DND-41 (cell line): ENCODE results near the gene TUFT1.

Experiments
- EZH2 ChIP-seq: IDR thresholded peaks from 3 replicates; pipeline ENCODE4 v1.6.1; 2012; ENCODE audit warnings: borderline replicate concordance, low read depth, mild to moderate bottlenecking, moderate library complexity, low read length, inconsistent platforms; ENCODE audit not compliant: severe bottlenecking
- TF ChIP-seq, protein P1 (sequence below): IDR thresholded peaks from 2 replicates; pipeline ENCODE4 v1.5.1; 2012; ENCODE audit warnings: borderline replicate concordance, low read length, moderate library complexity, mild to moderate bottlenecking; ENCODE audit not compliant: poor library complexity, severe bottlenecking; ENCODE audit errors: extremely low read depth

DNA sequence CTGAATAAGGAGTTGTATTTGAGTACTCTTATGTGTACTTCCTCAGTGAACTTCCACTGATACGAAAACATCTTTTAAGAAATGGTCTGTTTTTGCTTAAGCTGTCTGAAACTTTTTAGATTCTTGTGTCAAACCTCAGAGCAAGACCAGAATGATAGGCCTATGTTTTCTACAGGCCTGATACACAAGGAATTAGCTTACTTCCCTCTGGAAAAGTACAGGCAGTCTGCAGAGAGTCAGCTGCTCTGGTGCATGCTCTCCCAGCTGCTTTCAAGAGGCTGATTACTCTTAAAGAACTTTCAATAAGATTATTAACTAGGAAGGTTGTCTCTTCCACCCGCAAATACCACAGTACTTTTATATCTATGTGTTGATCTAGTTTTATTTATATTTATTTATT lies 81.2 kb downstream of the TUFT1 start:
- TF ChIP-seq, protein P1, sequence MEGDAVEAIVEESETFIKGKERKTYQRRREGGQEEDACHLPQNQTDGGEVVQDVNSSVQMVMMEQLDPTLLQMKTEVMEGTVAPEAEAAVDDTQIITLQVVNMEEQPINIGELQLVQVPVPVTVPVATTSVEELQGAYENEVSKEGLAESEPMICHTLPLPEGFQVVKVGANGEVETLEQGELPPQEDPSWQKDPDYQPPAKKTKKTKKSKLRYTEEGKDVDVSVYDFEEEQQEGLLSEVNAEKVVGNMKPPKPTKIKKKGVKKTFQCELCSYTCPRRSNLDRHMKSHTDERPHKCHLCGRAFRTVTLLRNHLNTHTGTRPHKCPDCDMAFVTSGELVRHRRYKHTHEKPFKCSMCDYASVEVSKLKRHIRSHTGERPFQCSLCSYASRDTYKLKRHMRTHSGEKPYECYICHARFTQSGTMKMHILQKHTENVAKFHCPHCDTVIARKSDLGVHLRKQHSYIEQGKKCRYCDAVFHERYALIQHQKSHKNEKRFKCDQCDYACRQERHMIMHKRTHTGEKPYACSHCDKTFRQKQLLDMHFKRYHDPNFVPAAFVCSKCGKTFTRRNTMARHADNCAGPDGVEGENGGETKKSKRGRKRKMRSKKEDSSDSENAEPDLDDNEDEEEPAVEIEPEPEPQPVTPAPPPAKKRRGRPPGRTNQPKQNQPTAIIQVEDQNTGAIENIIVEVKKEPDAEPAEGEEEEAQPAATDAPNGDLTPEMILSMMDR, result no peak
- no peak for TF ChIP-seq EZH2
